ENCODE data around the gene FAM118B. TPM values are rescaled to one million over a fixed set of nuclear protein-coding genes. Genes with fewer than 3 reads are reported as not detected.

The FAM118B gene
- total RNA-seq, 1 experiment from 2014 or later, result 19.8 TPM

GRCh38 chr11:126182787-126183445 is 28.7 kb upstream of the FAM118B start:
- no peaks in the 10 kb centered on the region; the same call in 1 of the 2 replicates for H3K36me3 ChIP-seq
- no peak overlapping the region for H3K4me3 ChIP-seq
- no peak for DNase-seq
- no peaks in the 10 kb centered on the region for H3K27me3 ChIP-seq
- H3K9me3 ChIP-seq, result 0 out of 2 replicates have a peak, but pooled peaks cover 2% of the 10 kb centered on the region

- peaks cover 3% of the 10 kb centered on the region; the same call in 1 of the 2 replicates for H3K36me3 ChIP-seq
- DNase-seq, result no peak
- H3K9me3 ChIP-seq, result 0 out of 2 replicates have a peak, but pooled peaks cover 2% of the 10 kb centered on the region
Observed at GRCh38 chr11:126185259-126186024, 26.1 kb upstream of the FAM118B start.

GRCh38 chr11:126186025-126186698 is 25.4 kb upstream of the FAM118B start:
- peaks cover 3% of the 10 kb centered on the region for H3K36me3 ChIP-seq
- H3K4me3 ChIP-seq, result no peak overlapping the region
- peak; percentile 31 for DNase-seq
- no peaks in the 10 kb centered on the region for H3K9me3 ChIP-seq
- no peaks in the 10 kb centered on the region for H3K27me3 ChIP-seq

More at GRCh38 chr11:126185259-126186024, 26.1 kb upstream of the FAM118B start:
- H3K27me3 ChIP-seq, result no peaks in the 10 kb centered on the region
- no peak overlapping the region for H3K4me3 ChIP-seq

DNA sequence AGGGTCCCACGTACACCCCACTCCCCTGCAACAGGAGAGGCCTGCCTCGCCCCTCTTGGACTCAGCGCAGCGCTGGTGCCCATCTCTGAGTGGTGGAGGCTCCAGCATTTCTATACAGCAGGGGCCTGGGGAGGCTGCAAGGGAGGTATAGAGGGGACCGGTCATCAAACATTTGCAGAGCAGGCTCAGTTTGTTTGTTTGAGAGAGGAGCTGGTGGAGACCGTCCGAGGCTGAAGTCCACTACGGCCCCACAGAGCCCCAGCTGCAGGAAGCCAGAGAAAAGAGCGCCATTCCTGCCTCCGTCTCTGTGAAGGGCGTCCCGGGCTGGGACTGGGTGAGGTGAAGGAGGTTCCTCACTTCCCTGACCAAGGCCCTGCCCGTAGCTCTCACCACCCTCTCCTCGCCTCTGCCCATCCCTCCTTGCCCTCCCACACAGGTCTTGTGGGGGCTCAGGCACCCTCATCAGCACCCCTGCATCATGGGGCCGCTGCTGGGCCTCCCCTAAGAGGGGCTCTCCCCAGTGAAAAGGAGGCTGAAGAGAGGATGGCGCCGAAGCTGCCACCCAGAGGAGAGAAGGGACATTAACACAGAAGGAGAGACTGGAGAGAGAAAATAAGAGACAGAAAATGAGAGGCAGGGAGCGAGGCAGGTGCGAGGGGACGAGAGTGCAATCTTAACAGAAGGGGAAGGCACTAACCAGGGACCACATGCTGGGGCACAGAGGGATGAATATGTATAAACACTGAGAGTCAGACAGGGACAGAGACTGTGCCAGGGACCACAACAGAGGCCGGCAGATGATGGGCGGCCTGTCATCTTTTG is 24.7 kb upstream of the FAM118B start:
- peaks cover 7% of the 10 kb centered on the region for H3K36me3 ChIP-seq
- H3K27me3 ChIP-seq, result no peaks in the 10 kb centered on the region
- no peaks in the 10 kb centered on the region for H3K9me3 ChIP-seq
- DNase-seq, result no peak
- no peak overlapping the region for H3K4me3 ChIP-seq

GRCh38 chr11:126188332-126189108 is 23.1 kb upstream of the FAM118B start:
- no peaks in the 10 kb centered on the region for H3K9me3 ChIP-seq
- no peaks in the 10 kb centered on the region for H3K27me3 ChIP-seq
- H3K36me3 ChIP-seq, result peaks cover 23% of the 10 kb centered on the region
- H3K4me3 ChIP-seq, result no peak overlapping the region
- DNase-seq, result no peak

GRCh38 chr11:126189109-126189929 is 22.3 kb upstream of the FAM118B start:
- Histone ChIP-seq H3K9me3 (no peaks in the 10 kb centered on the region), H3K36me3 (peaks cover 28% of the 10 kb centered on the region), H3K4me3 (no peak overlapping the region), H3K27me3 (no peaks in the 10 kb centered on the region)
- DNase-seq, result no peak

- peaks cover 38% of the 10 kb centered on the region for H3K36me3 ChIP-seq
- H3K27me3 ChIP-seq, result no peaks in the 10 kb centered on the region
- H3K4me3 ChIP-seq, result no peak overlapping the region
- no peak for DNase-seq
- no peaks in the 10 kb centered on the region for H3K9me3 ChIP-seq
Observed at GRCh38 chr11:126190792-126191191, 20.8 kb upstream of the FAM118B start.

GRCh38 chr11:126191379-126192073 is 20.1 kb upstream of the FAM118B start:
- H3K9me3 ChIP-seq, result no peaks in the 10 kb centered on the region
- no peak for DNase-seq
- H3K27me3 ChIP-seq, result no peaks in the 10 kb centered on the region
- no peak overlapping the region for H3K4me3 ChIP-seq
- peaks cover 39% of the 10 kb centered on the region for H3K36me3 ChIP-seq

DNA sequence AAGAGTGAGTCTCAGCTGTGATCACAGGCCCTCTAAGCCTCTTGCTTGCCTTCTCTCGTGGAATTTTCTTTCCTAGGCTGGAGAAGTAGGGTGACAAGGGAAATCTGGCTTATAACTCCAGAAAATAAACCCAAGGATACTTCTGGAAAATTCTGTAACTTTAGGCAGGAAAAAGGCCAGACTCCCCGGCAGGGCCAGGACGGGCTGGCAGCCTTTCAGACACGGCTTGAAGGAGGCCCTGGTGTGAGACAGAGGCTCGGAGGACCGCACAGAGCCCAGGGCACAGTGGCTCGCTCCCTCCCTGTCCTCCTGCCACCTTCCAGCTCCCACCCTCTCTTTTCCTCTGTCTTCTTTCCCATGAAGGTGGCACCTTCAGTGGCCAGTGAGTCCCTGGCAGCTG is 19.2 kb upstream of the FAM118B start:
- H3K4me3 ChIP-seq, result no peak overlapping the region
- peaks cover 46% of the 10 kb centered on the region for H3K36me3 ChIP-seq
- DNase-seq, result no peak
- H3K27me3 ChIP-seq, result no peaks in the 10 kb centered on the region
- H3K9me3 ChIP-seq, result no peaks in the 10 kb centered on the region

DNA sequence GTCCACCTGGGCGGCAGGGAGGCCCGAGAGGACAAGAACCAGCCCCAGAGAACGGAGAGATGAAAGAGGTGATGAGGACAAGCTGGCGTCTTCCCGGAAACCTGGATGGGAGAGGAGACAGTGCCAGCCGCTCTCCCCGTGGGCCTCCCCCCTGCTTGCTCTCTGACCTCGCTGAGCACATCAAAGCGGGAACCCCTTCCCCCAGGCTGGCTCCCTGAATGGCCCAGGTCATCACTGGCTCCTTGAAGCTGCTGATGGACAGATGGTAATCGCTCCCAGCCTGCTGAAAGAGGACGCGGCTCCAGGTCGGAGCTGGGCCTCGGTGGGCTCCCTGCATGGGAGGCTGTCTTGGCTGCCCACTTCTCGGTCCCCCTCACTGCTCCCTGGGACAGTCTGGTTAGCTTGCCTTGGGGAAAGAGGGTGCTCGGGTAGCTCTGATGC is 18.5 kb upstream of the FAM118B start:
- H3K4me3 ChIP-seq, result no peak overlapping the region
- no peaks in the 10 kb centered on the region for H3K27me3 ChIP-seq
- no peak for DNase-seq
- peaks cover 53% of the 10 kb centered on the region for H3K36me3 ChIP-seq
- no peaks in the 10 kb centered on the region for H3K9me3 ChIP-seq

GRCh38 chr11:126194121-126194543 is 17.4 kb upstream of the FAM118B start:
- Histone ChIP-seq H3K27me3 (no peaks in the 10 kb centered on the region), H3K9me3 (no peaks in the 10 kb centered on the region), H3K4me3 (no peak overlapping the region), H3K36me3 (peaks cover 64% of the 10 kb centered on the region)
- DNase-seq, result no peak

DNA sequence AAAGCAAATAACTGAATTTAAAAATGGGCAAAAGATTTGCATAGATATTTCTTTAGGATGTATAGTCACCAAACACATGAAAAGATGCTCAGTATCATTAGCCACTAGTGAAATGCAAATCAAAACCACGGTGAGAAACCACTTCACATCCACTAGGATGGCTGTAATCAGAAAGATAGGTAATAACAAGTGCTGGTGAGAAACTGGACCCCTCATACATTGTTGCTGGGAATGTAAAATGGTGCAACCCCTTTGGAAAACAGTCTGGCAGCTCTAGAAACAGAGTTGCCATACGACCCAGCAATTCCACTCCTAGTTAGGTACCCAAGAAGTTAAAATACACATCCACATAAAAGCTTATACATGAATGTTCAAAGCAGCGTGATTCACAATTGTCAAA is 16.5 kb upstream of the FAM118B start:
- no peak for DNase-seq
- Histone ChIP-seq H3K27me3 (no peaks in the 10 kb centered on the region), H3K4me3 (no peak overlapping the region), H3K9me3 (no peaks in the 10 kb centered on the region), H3K36me3 (peaks cover 68% of the 10 kb centered on the region)

- no peak overlapping the region for H3K4me3 ChIP-seq
- no peaks in the 10 kb centered on the region for H3K27me3 ChIP-seq
- no peaks in the 10 kb centered on the region for H3K9me3 ChIP-seq
- H3K36me3 ChIP-seq, result peaks cover 79% of the 10 kb centered on the region
- DNase-seq, result no peak
Observed at GRCh38 chr11:126197277-126197939, 14.2 kb upstream of the FAM118B start.

DNA sequence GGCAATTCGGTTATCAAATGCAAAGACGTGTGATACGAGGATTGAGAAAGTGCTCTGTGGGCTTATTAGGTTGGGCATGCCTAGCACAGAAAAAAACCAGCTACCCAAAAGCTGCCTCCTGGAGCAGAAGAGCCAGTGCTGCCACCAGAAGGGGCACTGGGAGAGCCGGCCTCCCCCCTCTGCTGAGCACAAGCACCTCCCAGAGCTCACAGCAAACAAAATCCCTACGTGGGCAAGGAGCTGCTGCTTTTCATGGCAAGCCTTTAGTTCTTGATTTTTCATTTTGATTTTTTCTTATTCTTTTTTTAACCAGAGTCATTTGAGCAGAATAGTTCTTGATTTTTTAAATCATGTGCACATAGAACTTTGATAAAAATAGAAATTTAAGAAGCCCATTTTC is 12.9 kb upstream of the FAM118B start:
- Histone ChIP-seq H3K9me3 (no peaks in the 10 kb centered on the region), H3K27me3 (no peaks in the 10 kb centered on the region), H3K4me3 (no peak overlapping the region), H3K36me3 (peaks cover 79% of the 10 kb centered on the region)
- DNase-seq, result no peak
